Measurements from ENCODE around the gene NCEH1. TPM values are rescaled to one million over a fixed set of nuclear protein-coding genes. Genes with fewer than 3 reads are reported as not detected.

The NCEH1 gene
- total RNA-seq, 2 donors from 2014 or later, result 36.1 to 42.2 TPM

DNA sequence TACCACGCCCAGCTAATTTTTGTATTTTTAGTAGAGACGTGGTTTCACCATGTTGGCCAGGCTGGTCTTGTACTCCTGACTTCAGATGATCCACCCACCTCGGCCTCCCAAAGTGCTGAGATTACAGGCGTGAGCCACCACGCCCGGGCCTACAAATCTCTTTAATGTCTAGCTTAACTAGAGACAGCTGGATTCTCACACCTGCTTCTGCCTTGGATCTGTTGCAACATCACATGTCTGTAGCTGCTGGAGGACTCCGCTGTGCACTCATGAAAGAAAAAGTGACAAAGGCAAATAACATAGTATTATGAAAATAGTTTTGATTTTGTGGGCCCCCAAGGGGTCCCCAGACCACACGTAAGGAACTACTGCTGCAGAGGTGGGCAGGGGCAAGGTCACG is 85.9 kb downstream of the NCEH1 start:
- Histone ChIP-seq H3K9me3 (no peaks in the 10 kb centered on the region), H3K4me3 (no peak overlapping the region), H3K36me3 (no peaks in the 10 kb centered on the region), H3K27ac (no peak overlapping the region), H3K4me1 (no peaks in the 10 kb centered on the region), H3K27me3 (no peaks in the 10 kb centered on the region), H3K9ac (ENCODE audit: low read depth in 2 of 2, low read length in 2 of 2) (no peak overlapping the region)
- intact Hi-C loops (cut with DNase I), result no loop called here
- no peak for DNase-seq
- TF ChIP-seq CTCF (IDR thresholded peaks at IDR 0.05), result no peak

GRCh38 chr3:172622916-172623700 is 87.8 kb downstream of the NCEH1 start:
- no peaks in the 10 kb centered on the region for H3K27me3 ChIP-seq
- no peak overlapping the region for H3K4me3 ChIP-seq
- H3K27ac ChIP-seq, result no peak overlapping the region
- H3K4me1 ChIP-seq, result no peaks in the 10 kb centered on the region
- no peak overlapping the region for H3K9ac ChIP-seq (ENCODE audit: low read depth in 2 of 2, low read length in 2 of 2)
- DNase-seq, result peak; percentile 52
- peak; percentile 66 for TF ChIP-seq CTCF (IDR thresholded peaks at IDR 0.05)
- intact Hi-C loops (cut with DNase I), result no loop called here
- no peaks in the 10 kb centered on the region for H3K36me3 ChIP-seq
- no peaks in the 10 kb centered on the region for H3K9me3 ChIP-seq

GRCh38 chr3:172622156-172622555 is 88.7 kb downstream of the NCEH1 start:
- H3K27ac ChIP-seq, result no peak overlapping the region
- H3K4me3 ChIP-seq, result no peak overlapping the region
- no peaks in the 10 kb centered on the region for H3K27me3 ChIP-seq
- H3K9ac ChIP-seq (ENCODE audit: low read depth in 2 of 2, low read length in 2 of 2), result no peak overlapping the region
- DNase-seq, result no peak
- H3K4me1 ChIP-seq, result no peaks in the 10 kb centered on the region
- intact Hi-C loops (cut with DNase I), result no loop called here
- no peaks in the 10 kb centered on the region for H3K9me3 ChIP-seq
- TF ChIP-seq CTCF (IDR thresholded peaks at IDR 0.05), result no peak
- H3K36me3 ChIP-seq, result no peaks in the 10 kb centered on the region

DNA sequence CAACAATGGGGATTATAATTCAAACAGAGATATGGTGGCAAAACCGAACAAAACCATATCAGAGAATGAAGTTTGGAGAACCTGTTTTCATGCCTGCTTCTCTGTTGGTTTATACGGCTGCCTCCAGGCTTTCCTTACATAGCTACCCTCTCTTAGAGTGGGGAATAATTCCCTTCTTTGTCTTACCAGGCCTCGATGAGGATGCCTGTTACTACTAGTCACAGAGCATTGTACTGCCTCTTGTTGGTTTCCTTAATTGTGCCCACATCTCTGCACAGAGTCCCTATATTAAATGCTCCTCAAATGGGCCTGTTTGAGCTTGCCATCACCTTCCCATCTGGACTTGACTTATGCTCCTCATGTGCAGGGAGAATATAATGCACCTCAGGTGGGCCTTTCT is 92.9 kb downstream of the NCEH1 start:
- Histone ChIP-seq H3K27ac (no peak overlapping the region), H3K4me3 (no peak overlapping the region), H3K4me1 (no peaks in the 10 kb centered on the region), H3K36me3 (no peaks in the 10 kb centered on the region), H3K9ac (ENCODE audit: low read depth in 2 of 2, low read length in 2 of 2) (no peak overlapping the region), H3K9me3 (no peaks in the 10 kb centered on the region), H3K27me3 (no peaks in the 10 kb centered on the region)
- intact Hi-C loops (cut with DNase I), result no loop called here
- DNase-seq, result no peak
- TF ChIP-seq CTCF (IDR thresholded peaks at IDR 0.05), result no peak

- Histone ChIP-seq H3K9ac (ENCODE audit: low read depth in 2 of 2, low read length in 2 of 2) (no peak overlapping the region), H3K27ac (no peak overlapping the region), H3K4me1 (no peaks in the 10 kb centered on the region), H3K9me3 (no peaks in the 10 kb centered on the region), H3K27me3 (no peaks in the 10 kb centered on the region), H3K4me3 (no peak overlapping the region), H3K36me3 (no peaks in the 10 kb centered on the region)
- TF ChIP-seq CTCF (IDR thresholded peaks at IDR 0.05), result no peak
- no peak for DNase-seq
- intact Hi-C loops (cut with DNase I), result no loop called here
Measured at GRCh38 chr3:172617013-172617706, 93.7 kb downstream of the NCEH1 start.

Measured in colonic mucosa (tissue), 4 donors.